HG03103 (cell line): ENCODE measurements around the gene CHMP6.

Experiments
- ATAC-seq: cut with Tn5 transposase; IDR thresholded peaks from one replicate; pipeline ENCODE4 v1.9.1; 2021; ENCODE audit warnings: low read depth; ENCODE audit not compliant: unreplicated experiment

The CHMP6 gene

GRCh38 chr17:81039854-81040758, 48.5 kb downstream of the CHMP6 start:
- ATAC-seq, result no peak

- ATAC-seq, result no peak
Observed at GRCh38 chr17:81040791-81041337, 49.2 kb downstream of the CHMP6 start.

GRCh38 chr17:81042606-81043005, 51.0 kb downstream of the CHMP6 start:
- ATAC-seq, result no peak

- ATAC-seq, result no peak
Observed at GRCh38 chr17:81043319-81043724, 51.7 kb downstream of the CHMP6 start.

- ATAC-seq, result no peak
Observed at GRCh38 chr17:81043725-81044427, 52.2 kb downstream of the CHMP6 start.

- no peak for ATAC-seq
Observed at GRCh38 chr17:81044428-81044763, 52.8 kb downstream of the CHMP6 start.

- no peak for ATAC-seq
Observed at GRCh38 chr17:81044764-81045589, 53.3 kb downstream of the CHMP6 start.

GRCh38 chr17:81045590-81046095, 54.0 kb downstream of the CHMP6 start:
- no peak for ATAC-seq

- no peak for ATAC-seq
Observed at GRCh38 chr17:81046132-81046769, 54.6 kb downstream of the CHMP6 start.

GRCh38 chr17:81046770-81047359, 55.2 kb downstream of the CHMP6 start:
- no peak for ATAC-seq

GRCh38 chr17:81048827-81049371, 57.3 kb downstream of the CHMP6 start:
- ATAC-seq, result no peak

- ATAC-seq, result no peak
Observed at GRCh38 chr17:81049372-81049911, 57.8 kb downstream of the CHMP6 start.
